ENCODE data around the gene TASP1.
"Not testable (repeated sequence)": the region's sequence is repeated elsewhere in the genome, so short reads cannot be mapped to it uniquely, and the experiment has no call there.

The TASP1 gene

DNA sequence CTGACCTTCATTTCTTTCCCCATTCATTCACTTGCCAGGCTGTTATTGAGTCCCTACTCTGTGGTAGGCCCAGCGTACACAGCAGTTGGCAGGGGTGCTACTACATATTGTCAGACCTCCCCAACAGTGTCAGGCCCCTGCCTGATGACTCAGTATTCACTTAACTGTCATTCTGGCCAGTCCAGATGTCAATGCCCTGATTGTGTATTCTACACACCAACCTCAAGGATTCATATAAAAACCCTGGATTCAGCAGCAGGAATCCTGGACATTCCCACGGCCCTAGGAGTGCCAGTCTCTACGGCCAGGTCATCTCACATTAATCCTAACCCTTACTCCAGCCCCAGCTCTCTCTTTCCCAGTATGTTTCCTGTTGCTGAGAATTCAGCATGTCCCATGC lies 151.5 kb downstream of the TASP1 start:
- DNase-seq: no peak

GRCh38 chr20:13486694-13487093 lies 152.0 kb downstream of the TASP1 start:
- no peak for DNase-seq

- DNase-seq: no peak
Measured at GRCh38 chr20:13485576-13485975, 153.2 kb downstream of the TASP1 start.

DNA sequence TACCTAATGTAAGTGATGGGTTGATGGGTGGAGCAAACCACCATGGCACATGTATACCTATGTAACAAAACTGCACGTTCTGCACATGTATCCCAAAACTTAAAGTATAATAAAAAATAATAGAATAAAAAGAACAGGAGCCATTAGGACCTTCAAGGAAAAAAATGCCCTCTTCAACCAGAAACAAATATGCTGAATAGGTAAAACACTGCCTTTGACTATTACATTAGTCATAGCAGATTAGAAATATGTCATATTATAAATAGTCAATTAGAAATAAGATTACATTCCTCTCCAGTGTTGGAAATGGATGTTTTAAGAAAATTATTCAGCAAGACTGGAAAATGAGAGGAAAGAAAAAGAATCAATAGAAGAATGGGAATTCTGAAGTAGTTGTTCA lies 153.7 kb downstream of the TASP1 start:
- DNase-seq: not testable (repeated sequence)

DNA sequence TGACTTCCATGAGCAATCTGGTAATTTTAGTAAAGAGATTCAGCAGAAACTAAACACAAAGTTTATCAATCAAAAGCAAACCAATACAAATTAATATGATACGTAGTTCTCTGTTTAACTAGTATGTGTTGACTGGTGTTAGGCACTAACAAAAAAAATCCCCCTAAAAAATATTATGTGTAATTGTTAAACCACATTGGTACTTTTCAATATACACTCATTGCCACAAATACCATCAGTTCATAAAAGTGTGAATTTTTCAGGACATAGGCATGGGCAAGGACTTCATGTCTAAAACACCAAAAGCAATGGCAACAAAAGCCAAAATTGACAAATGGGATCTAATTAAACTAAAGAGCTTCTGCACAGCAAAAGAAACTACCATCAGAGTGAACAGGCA lies 155.3 kb downstream of the TASP1 start:
- DNase-seq: not testable (repeated sequence)

GRCh38 chr20:13478366-13478765 lies 160.4 kb downstream of the TASP1 start:
- DNase-seq: no peak

GRCh38 chr20:13474467-13474866 lies 164.3 kb downstream of the TASP1 start:
- DNase-seq: no peak

DNA sequence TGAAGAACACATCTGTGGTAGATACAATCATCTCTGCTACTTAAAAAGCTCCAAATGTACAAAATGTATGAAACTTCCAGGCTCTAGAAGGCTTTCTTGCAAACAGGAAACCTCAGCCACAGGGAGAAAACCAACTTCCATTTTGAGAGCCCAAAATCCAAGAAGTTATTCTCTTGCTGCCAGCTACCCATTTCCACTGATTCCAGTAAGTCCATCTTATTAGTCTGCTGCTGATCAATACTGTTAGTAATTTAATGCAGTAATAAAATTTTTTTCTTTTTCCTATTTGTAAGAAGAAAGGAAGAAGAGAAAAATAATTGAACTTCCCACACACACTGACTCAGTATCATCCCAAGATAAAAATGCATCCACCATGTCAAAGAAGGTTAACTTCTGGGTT lies 169.5 kb downstream of the TASP1 start:
- DNase-seq: no peak

DNA sequence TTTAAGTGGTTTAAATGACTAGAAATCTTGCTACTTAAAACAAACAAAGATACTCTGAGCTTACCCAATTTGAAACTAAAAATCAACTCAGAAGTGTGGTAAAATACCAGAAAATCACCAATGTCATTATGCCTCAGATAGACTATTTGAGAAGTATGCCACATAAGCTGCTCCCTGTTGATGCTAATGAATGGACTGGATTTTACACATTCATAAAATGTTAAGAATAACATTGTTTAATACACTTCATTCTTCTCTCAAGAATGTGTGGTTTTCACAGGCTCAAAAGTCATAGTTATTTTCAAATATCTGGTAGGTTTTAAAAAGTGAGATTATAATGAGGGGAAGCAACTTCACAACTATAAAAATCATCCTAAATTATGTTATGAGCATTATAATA lies 170.6 kb downstream of the TASP1 start:
- DNase-seq: no peak

GRCh38 chr20:13464702-13465101 lies 174.0 kb downstream of the TASP1 start:
- no peak for DNase-seq

DNA sequence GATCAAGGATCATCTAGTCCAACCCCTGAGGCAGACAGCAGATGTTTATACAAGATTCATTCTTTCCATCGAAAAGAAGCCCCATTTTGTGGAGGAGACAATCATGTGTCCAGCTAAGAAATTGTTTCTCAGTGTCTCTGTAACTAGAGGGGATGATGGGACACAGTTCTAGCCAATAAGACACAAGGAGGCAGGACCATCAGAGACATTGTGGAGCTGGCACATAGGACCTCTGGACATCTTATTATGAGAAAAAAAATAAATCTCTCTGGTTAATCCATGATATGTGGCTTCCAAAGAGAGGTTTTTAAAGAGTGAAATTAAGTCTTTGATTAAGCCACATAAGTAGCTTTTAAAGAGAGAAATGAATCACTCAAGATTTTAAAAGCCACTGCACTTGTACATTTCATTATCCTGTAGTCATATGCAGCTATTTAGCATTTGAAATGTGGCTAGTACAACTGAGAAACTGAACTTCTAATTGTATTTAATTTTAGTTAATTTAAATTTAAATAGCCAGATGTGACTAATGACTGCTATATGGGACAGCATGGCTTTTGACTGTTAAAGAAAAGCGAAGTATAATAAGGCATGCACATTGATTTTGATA lies 176.8 kb downstream of the TASP1 start:
- DNase-seq: no peak

DNA sequence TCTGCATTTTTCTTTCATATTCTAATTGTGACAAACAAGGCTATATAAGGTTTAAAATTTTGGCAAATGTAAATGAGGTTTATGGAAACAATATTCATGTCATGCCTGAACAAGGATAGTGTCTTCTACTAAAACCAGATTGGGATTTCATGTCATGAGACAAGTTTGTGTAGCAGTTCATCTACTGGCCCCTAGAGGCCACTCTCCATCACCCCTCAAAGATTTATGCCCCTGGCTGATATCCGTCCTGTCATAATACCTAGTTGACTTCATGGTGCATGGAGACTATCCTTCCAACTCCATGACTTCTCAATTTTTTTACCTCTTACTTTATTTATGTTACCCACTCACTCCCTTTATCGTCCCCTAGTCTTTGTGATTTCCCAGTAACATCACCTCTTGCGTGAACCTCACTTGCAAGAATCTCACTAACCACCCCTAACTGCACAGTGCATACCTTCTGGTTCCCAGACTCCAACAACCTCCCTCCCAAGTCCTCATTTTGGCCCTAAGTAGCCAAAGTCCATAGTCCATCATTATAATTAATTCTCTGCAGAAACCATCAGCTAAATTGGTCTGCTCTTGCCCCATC lies 179.8 kb downstream of the TASP1 start:
- no peak for DNase-seq

DNA sequence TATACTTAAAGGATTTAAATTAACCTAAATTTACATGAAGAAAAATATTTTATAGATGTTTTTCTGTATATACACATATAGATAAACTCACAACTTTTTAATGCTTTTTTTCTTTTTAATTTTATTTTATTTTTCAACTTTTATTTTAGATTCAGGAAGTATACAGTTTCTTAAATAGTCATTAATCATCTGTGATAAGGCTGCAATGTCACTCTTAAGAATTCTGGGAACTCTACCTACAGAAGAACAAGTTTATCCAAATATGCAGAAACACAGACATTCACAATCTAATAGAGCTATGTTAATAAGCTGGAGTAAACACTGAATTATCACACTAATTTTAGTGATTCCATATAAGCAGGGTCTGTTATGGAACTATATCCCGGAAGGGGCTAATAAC lies 181.2 kb downstream of the TASP1 start:
- DNase-seq: no peak

DNA sequence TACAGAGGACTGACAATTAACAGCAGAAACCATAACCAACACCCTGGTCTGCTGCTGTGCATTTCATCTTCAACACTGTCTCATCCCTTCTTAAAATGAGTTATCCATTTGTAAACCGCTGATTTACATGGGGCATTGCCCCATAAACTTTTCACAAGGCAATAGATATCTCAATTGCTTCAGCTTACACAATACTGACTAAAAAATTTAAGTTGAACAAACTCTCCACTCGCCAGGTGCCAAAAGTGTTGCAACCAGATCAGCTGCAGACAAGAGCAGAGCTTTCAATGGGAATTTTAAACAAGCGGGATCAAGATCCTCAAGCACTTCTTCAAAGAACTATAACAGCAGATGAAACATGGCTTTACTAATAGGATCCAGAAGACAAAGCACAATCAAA lies 183.0 kb downstream of the TASP1 start:
- DNase-seq: no peak

DNA sequence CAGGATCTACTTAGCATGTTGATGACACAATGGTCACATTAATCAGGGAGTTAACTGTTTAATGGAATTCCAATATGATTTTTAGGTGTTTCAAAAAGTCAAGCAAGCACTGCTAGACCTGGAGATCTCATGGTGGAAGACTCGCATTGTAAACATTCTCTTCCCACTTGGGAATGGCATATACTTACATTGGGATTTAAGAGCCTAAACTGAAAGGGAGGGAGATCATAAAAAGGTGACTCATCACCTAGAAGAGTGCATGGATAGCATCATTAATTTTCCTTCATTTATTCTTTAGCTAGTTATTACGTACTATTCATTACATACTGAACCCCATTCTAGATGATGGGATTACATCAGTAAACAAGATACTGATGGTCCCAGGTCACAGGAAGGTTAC lies 185.4 kb downstream of the TASP1 start:
- DNase-seq: no peak

GRCh38 chr20:13452470-13453124 lies 186.1 kb downstream of the TASP1 start:
- no peak for DNase-seq

DNA sequence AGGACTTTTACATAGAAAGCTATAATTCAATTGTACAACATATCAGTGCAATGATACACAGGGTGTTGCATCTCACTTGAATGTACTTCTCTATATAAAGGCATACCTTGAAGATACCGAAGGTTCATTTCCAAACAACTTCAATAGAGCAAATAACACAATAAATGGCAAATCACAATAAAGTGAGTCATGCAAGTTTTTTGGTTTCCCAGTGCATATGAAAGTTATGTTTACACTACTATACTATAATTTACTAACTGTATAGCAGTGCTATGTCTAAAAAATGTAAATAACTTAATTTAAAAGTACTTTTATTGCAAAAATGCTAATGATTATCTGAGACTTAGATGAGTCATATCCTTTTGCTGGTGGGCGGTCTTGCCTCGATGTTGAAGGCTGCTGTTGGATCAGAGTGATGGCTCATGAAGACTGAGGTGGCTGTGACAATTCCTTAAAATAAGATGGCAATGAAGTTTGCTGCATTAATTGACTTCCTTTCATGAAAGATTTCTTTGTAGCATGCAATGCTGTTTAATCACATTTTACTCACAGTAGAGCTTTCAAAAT lies 188.8 kb downstream of the TASP1 start:
- DNase-seq: no peak

- DNase-seq: no peak
Measured at GRCh38 chr20:13447385-13448180, 191.1 kb downstream of the TASP1 start.

DNA sequence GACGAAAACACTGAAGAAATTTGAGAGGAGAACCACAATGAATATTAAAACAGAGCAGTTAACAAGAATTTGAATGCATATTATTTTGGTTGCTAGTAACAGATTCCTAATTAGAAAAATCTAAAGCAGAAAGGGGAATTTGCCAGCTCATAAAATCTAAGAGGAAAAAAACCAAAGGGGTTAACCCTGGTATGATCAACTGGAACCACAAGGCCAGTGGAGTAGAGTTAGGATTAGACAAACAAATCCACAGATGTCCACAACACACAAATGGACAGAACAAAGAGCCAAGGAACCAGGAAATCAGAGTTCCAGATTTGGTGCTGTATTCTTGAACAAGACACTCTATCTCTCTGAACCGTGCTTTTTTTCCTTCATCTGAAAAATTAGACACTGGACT lies 195.0 kb downstream of the TASP1 start:
- DNase-seq: no peak

DNA sequence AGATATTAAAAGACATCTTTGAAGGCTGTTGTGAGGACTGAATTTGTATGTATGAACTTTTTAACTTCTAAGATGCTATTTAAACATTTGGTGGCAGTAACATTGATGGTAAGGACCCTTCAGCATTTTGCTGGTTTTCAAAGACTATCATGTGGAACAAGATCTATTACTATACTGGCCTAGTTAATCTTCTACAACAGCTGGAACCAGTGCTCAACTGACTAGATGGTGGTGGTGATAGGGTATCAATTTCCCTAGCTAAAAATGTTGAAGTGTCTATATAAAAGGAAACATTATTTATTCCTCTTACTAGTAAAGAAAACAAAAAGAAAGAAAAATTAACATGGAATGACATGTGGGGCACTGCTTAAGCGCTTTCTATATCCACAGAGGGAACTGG lies 195.7 kb downstream of the TASP1 start:
- no peak for DNase-seq

DNA sequence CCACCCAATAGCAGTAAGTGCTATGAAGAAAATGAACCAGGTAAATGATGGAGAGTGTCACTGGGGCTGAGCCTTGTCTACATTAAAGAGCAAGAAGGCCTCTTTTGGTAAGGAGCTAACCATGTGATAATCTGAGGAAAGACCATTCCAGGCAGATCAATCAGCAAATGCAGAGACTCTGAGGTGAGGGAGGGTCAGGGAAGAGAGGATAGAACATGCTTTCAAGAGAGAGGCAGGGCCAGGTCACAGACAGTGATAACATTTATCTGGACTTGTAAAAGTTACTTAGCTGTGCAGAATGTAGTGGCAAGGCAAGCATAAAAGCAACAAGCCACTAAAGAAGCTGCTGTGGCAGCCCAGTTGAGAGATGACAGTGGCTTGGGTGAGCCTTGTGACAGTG lies 197.3 kb downstream of the TASP1 start:
- DNase-seq: no peak

- no peak for DNase-seq
Measured at GRCh38 chr20:13436530-13436929, 202.2 kb downstream of the TASP1 start.

DNA sequence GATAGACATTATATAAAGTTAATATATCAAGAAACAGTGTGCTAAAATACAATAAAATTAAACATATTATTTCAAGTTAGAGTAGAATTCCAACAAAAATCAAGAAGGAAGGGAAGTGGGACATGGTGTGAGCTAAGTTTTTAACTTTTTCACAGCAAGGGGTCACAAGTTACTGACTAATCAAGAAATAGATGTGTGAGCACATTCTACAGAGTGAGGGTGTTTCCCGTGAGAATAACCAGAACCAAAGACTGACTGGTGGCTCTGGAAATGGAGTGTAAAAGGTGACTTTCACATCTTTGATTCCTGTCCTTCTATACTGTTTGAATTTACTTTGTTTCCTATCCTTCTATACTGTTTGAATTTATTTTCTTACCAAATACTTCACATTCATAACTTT lies 206.6 kb downstream of the TASP1 start:
- no peak for DNase-seq

All from activated T-cell treated with anti-CD3 and anti-CD28 coated beads for 4 hours (primary cell).